ENCODE measurements around the gene ANTXR1.

DNA sequence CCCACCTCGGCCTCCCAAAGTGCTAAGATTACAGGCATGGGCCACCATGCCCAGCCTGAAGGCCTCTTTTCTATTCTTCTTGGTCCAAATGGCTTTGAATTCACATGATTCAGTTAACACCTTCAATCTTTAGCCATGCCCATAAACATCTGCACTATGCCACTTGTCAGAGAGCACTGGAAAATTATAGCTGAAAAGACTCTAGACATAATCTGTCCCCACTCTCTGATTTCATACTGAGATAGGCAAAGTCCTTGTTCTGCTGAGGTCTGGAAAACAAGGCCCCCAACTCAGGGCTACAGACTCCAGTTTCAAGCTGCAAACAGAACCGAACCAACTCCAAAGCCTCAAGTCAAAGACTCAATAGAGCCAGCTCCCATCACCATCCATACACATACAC, 170.7 kb downstream of the ANTXR1 start:
- TF ChIP-seq, protein P1, sequence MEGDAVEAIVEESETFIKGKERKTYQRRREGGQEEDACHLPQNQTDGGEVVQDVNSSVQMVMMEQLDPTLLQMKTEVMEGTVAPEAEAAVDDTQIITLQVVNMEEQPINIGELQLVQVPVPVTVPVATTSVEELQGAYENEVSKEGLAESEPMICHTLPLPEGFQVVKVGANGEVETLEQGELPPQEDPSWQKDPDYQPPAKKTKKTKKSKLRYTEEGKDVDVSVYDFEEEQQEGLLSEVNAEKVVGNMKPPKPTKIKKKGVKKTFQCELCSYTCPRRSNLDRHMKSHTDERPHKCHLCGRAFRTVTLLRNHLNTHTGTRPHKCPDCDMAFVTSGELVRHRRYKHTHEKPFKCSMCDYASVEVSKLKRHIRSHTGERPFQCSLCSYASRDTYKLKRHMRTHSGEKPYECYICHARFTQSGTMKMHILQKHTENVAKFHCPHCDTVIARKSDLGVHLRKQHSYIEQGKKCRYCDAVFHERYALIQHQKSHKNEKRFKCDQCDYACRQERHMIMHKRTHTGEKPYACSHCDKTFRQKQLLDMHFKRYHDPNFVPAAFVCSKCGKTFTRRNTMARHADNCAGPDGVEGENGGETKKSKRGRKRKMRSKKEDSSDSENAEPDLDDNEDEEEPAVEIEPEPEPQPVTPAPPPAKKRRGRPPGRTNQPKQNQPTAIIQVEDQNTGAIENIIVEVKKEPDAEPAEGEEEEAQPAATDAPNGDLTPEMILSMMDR (IDR thresholded peaks at IDR 0.05), result no peak
- TF ChIP-seq POLR2A (IDR thresholded peaks at IDR 0.05) (no peak), EP300 (IDR thresholded peaks at IDR 0.05) (no peak), POLR2AphosphoS5 (IDR thresholded peaks at IDR 0.05) (no peak)

Data from gastroesophageal sphincter (tissue), 3 donors.